Neuronal stem cell (in vitro differentiated cells): ENCODE measurements around the gene CDH13.

Experiments used
- DNase-seq: peaks from one replicate; pipeline ENCODE4 v3.0.0-alpha.2; 2013; ENCODE audit warnings: low spot score
- H2AFZ ChIP-seq: one replicate; pipeline ENCODE4 v1.6.1; 2013; ENCODE audit warnings: mild to moderate bottlenecking, low read length, inconsistent platforms
- H2AK5ac ChIP-seq: 2 replicates; pipeline ENCODE4 v1.6.1; 2013; ENCODE audit warnings: low read depth, mild to moderate bottlenecking, inconsistent platforms, low read length, moderate library complexity, mixed read lengths
- H2BK120ac ChIP-seq: 2 replicates; pipeline ENCODE4 v1.6.1; 2013; ENCODE audit warnings: low read depth, mild to moderate bottlenecking, inconsistent platforms, low read length, moderate library complexity, mixed read lengths
- H2BK12ac ChIP-seq: one replicate; pipeline ENCODE4 v1.6.1; 2013; ENCODE audit warnings: low read length, inconsistent platforms
- H2BK15ac ChIP-seq: 2 replicates; pipeline ENCODE4 v1.6.1; 2013; ENCODE audit warnings: mild to moderate bottlenecking, low read length, inconsistent platforms, mixed read lengths
- H2BK5ac ChIP-seq: one replicate; pipeline ENCODE4 v1.6.1; 2013; ENCODE audit warnings: inconsistent platforms, mild to moderate bottlenecking, low read length, moderate library complexity
- H3K14ac ChIP-seq: one replicate; pipeline ENCODE4 v1.6.1; 2013; ENCODE audit warnings: low read length, inconsistent platforms
- H3K18ac ChIP-seq: 2 replicates; pipeline ENCODE4 v1.6.1; 2013; ENCODE audit warnings: low read length, inconsistent platforms
- H3K23ac ChIP-seq: 2 replicates; pipeline ENCODE4 v1.6.1; 2013; ENCODE audit warnings: low read depth, mild to moderate bottlenecking, mixed read lengths, low read length, inconsistent platforms; ENCODE audit not compliant: poor library complexity
- H3K27ac ChIP-seq: replicated peaks from 3 replicates; pipeline ENCODE4 v1.5.1; 2013; ENCODE audit warnings: low read length, inconsistent platforms
- H3K27me3 ChIP-seq, 3 experiments: 2 replicates each; pipeline ENCODE4 v1.6.1; 2013; ENCODE audit warnings: low read length in 3 of 3, mild to moderate bottlenecking in 2 of 3, inconsistent platforms in 1 of 3, low read depth in 1 of 3, mixed read lengths in 1 of 3, moderate library complexity in 1 of 3; ENCODE audit not compliant: control insufficient read depth in 3 of 3, insufficient read depth in 3 of 3
- H3K36me3 ChIP-seq, 2 donors: replicated peaks in 1 of 2; 2 replicates each; pipeline ENCODE4 v1.6.1; 2013; ENCODE audit warnings: low read length in 2 of 2; ENCODE audit not compliant: control insufficient read depth in 2 of 2, insufficient read depth in 2 of 2
- H3K4ac ChIP-seq: 2 replicates; pipeline ENCODE4 v1.6.1; 2013; ENCODE audit warnings: inconsistent platforms, mild to moderate bottlenecking, low read length, moderate library complexity
- H3K4me1 ChIP-seq, 2 donors: 1 replicate in 1 of 2; 2 replicates in 1 of 2; pipeline ENCODE4 v1.6.1; 2013; ENCODE audit warnings: low read length in 2 of 2, low read depth in 1 of 2; ENCODE audit not compliant: control insufficient read depth in 2 of 2, insufficient read depth in 1 of 2
- H3K4me2 ChIP-seq: one replicate; pipeline ENCODE4 v1.6.1; 2013; ENCODE audit warnings: mild to moderate bottlenecking, low read length, inconsistent platforms; ENCODE audit not compliant: insufficient read depth, poor library complexity, severe bottlenecking
- H3K4me3 ChIP-seq, 2 donors: 2 replicates each; pipeline ENCODE4 v1.5.1; 2013; ENCODE audit warnings: low read length in 2 of 2, mild to moderate bottlenecking in 2 of 2, inconsistent platforms in 1 of 2, moderate library complexity in 1 of 2
- H3K79me1 ChIP-seq: one replicate; pipeline ENCODE4 v1.6.1; 2013; ENCODE audit warnings: low read depth, mild to moderate bottlenecking, inconsistent platforms, low read length, moderate library complexity
- H3K9ac ChIP-seq: one replicate; pipeline ENCODE4 v1.6.1; 2013; ENCODE audit warnings: mild to moderate bottlenecking, low read depth, low read length, inconsistent platforms; ENCODE audit not compliant: poor library complexity
- H3K9me3 ChIP-seq, 2 donors: replicated peaks in 1 of 2; 2 replicates each; pipeline versions ENCODE3 to v1.6.1; 2013; ENCODE audit warnings: low read length in 2 of 2, mild to moderate bottlenecking in 2 of 2, inconsistent platforms in 1 of 2, low read depth in 1 of 2, mixed read lengths in 1 of 2, moderate library complexity in 1 of 2; ENCODE audit not compliant: control insufficient read depth in 2 of 2, insufficient read depth in 1 of 2
- H4K8ac ChIP-seq: one replicate; pipeline ENCODE4 v1.6.1; 2013; ENCODE audit warnings: low read depth, mild to moderate bottlenecking, inconsistent platforms, low read length, moderate library complexity
- H4K91ac ChIP-seq: one replicate; pipeline ENCODE4 v1.6.1; 2013; ENCODE audit warnings: low read length, low read depth, mild to moderate bottlenecking, inconsistent platforms; ENCODE audit not compliant: poor library complexity
- WGBS, 2 donors: extraction: QIAGEN DNeasy Blood & Tissue Kit; methylation state at CpG; one replicate each; pipeline ENCODE4 v1.1.7; 2013; ENCODE audit warnings: missing lambda C conversion rate in 2 of 2, mixed read lengths in 1 of 2; ENCODE audit not compliant: insufficient read length in 2 of 2, insufficient replicate concordance in 1 of 2; ENCODE audit errors: extremely low coverage in 2 of 2; 5-methylcytosine and 5-hydroxymethylcytosine counted together

CDH13 gene

GRCh38 chr16:82761858-82762257 is 135.1 kb downstream of the CDH13 start:
- no peak overlapping the region for H3K27ac ChIP-seq
- H4K8ac ChIP-seq: no peak overlapping the region
- DNase-seq: no peak
- H2BK12ac ChIP-seq: no peak overlapping the region
- H3K14ac ChIP-seq: no peak overlapping the region
- no peak overlapping the region for H2BK15ac ChIP-seq
- no peak overlapping the region for H2AK5ac ChIP-seq
- no peak overlapping the region for H3K9ac ChIP-seq
- no peak overlapping the region for H3K4ac ChIP-seq
- H2BK120ac ChIP-seq: no peak overlapping the region
- no peak overlapping the region for H3K23ac ChIP-seq
- H3K27me3 ChIP-seq: no peaks in the 10 kb centered on the region
- H3K36me3 ChIP-seq: no peaks in the 10 kb centered on the region
- H2BK5ac ChIP-seq: no peak overlapping the region
- H3K4me3 ChIP-seq: no peak overlapping the region
- H3K79me1 ChIP-seq: no peaks in the 10 kb centered on the region
- H3K4me2 ChIP-seq: no peak overlapping the region
- no peaks in the 10 kb centered on the region for H3K4me1 ChIP-seq
- no peaks in the 10 kb centered on the region for H3K9me3 ChIP-seq
- no peak overlapping the region for H3K18ac ChIP-seq
- WGBS, 2 donors: no CpG with 5 or more reads among the region's 3 CpGs
- no peak overlapping the region for H2AFZ ChIP-seq
- no peak overlapping the region for H4K91ac ChIP-seq

DNA sequence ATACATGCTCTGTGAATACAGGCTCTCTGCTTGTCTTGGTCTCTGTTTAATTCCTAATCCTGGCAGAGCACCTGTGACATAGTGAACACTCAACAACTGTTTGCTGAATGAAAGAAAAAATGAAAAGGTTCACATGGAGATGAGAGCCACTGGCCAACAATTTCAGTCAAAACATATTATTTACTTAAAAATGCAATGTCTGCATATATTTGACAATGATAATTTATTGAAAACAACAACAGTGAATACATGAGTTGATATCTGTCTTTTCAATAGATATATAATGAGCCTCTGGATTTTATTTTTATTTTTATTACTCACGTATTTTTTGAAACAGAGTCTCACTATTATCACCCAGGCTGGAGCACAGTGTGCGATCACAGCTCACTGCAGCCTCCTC is 136.6 kb downstream of the CDH13 start:
- no peaks in the 10 kb centered on the region for H3K9me3 ChIP-seq
- no CpG with 5 or more reads among the region's 2 CpGs for WGBS, 2 donors

GRCh38 chr16:82767198-82767597 is 140.4 kb downstream of the CDH13 start:
- Histone ChIP-seq H2BK12ac (no peak overlapping the region), H3K14ac (no peak overlapping the region), H4K8ac (no peak overlapping the region), H3K18ac (no peak overlapping the region), H3K23ac (no peak overlapping the region), H3K4ac (no peak overlapping the region), H2BK15ac (no peak overlapping the region), H4K91ac (no peak overlapping the region), H3K9ac (no peak overlapping the region), H3K36me3 (no peaks in the 10 kb centered on the region), H3K4me3 (no peak overlapping the region), H3K27ac (no peak overlapping the region), H3K79me1 (no peaks in the 10 kb centered on the region), H3K27me3 (no peaks in the 10 kb centered on the region), H3K9me3 (no peaks in the 10 kb centered on the region), H2BK5ac (no peak overlapping the region), H2BK120ac (peak overlapping the region; percentile 29), H3K4me1 (no peaks in the 10 kb centered on the region), H2AK5ac (no peak overlapping the region), H2AFZ (no peak overlapping the region), H3K4me2 (no peak overlapping the region)
- no peak for DNase-seq
- no CpG with 5 or more reads among the region's 3 CpGs for WGBS, 2 donors

More for the DNA sequence above, 136.6 kb downstream of the CDH13 start:
- no peak for DNase-seq
- no peak overlapping the region for H4K91ac ChIP-seq
- no peak overlapping the region for H3K27ac ChIP-seq
- no peaks in the 10 kb centered on the region for H3K79me1 ChIP-seq
- H3K4me1 ChIP-seq: no peaks in the 10 kb centered on the region
- H3K4ac ChIP-seq: no peak overlapping the region
- no peak overlapping the region for H3K4me2 ChIP-seq
- H4K8ac ChIP-seq: no peak overlapping the region
- no peak overlapping the region for H2AFZ ChIP-seq
- H2BK5ac ChIP-seq: no peak overlapping the region
- H3K27me3 ChIP-seq: no peaks in the 10 kb centered on the region
- no peak overlapping the region for H3K4me3 ChIP-seq
- no peaks in the 10 kb centered on the region for H3K36me3 ChIP-seq
- H3K18ac ChIP-seq: no peak overlapping the region
- H3K9ac ChIP-seq: peak overlapping the region; percentile 33
- no peak overlapping the region for H2BK12ac ChIP-seq
- no peak overlapping the region for H3K23ac ChIP-seq
- H2BK120ac ChIP-seq: no peak overlapping the region
- no peak overlapping the region for H2BK15ac ChIP-seq
- no peak overlapping the region for H3K14ac ChIP-seq
- H2AK5ac ChIP-seq: no peak overlapping the region

DNA sequence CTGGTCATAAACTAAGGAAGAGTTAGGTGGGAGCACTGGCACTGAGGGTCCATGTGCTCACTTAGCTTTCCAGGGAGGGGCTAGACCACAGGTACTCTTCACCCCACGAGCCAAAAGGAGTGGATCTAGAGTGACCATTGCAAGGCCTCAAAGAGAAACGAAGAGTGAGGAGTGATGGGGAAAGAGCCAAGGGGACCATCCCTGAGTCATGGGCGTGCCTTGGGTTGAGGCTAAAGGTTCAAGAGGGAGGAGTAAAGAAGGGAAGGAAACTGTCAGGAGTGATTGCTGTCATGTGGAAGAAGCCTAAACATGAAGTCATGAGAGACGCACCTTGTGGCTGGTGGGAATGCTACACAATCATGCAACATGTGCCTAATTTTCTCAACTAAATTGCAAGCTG is 141.0 kb downstream of the CDH13 start:
- H3K4me3 ChIP-seq: no peak overlapping the region
- no peak for DNase-seq
- no peak overlapping the region for H2AFZ ChIP-seq
- no peak overlapping the region for H3K14ac ChIP-seq
- WGBS, 2 donors: no CpG with 5 or more reads among the region's 4 CpGs
- no peak overlapping the region for H3K23ac ChIP-seq
- no peak overlapping the region for H3K18ac ChIP-seq
- no peak overlapping the region for H2BK12ac ChIP-seq
- no peak overlapping the region for H3K4me2 ChIP-seq
- no peaks in the 10 kb centered on the region for H3K4me1 ChIP-seq
- no peak overlapping the region for H2BK5ac ChIP-seq
- H3K9me3 ChIP-seq: no peaks in the 10 kb centered on the region
- H2BK120ac ChIP-seq: peak overlapping the region; percentile 29
- H3K27ac ChIP-seq: no peak overlapping the region
- H4K91ac ChIP-seq: no peak overlapping the region
- no peak overlapping the region for H4K8ac ChIP-seq
- H3K4ac ChIP-seq: no peak overlapping the region
- no peaks in the 10 kb centered on the region for H3K27me3 ChIP-seq
- H3K9ac ChIP-seq: no peak overlapping the region
- no peak overlapping the region for H2BK15ac ChIP-seq
- H3K79me1 ChIP-seq: no peaks in the 10 kb centered on the region
- no peaks in the 10 kb centered on the region for H3K36me3 ChIP-seq
- H2AK5ac ChIP-seq: no peak overlapping the region
